AG20443 (cell line): ENCODE data around the gene TMEM143.

Experiments used
- DNase-seq: peaks from one replicate; pipeline ENCODE4 v3.0.0; 2012; ENCODE audit warnings: low spot score, mixed read lengths

TMEM143 gene

DNA sequence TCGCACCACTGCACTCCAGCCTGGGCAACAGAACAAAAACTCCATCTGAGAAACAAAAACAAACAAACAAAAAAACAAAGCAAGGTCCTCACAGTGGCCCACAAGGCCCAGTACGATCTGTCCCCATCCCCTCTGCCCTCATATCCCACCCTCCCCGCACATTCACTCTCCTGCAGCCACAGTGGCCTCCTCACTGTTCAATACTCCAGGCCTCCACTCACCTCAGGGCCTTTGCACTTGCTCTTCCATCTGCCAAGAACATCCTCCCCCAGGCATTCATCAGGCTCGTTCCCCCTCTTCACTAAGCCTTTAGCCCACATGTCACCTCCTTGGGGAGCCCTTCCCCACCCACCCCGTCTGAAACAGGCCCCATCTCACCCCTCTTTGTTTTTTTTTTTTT lies 4.6 kb downstream of the TMEM143 start:
- DNase-seq = no peak

DNA sequence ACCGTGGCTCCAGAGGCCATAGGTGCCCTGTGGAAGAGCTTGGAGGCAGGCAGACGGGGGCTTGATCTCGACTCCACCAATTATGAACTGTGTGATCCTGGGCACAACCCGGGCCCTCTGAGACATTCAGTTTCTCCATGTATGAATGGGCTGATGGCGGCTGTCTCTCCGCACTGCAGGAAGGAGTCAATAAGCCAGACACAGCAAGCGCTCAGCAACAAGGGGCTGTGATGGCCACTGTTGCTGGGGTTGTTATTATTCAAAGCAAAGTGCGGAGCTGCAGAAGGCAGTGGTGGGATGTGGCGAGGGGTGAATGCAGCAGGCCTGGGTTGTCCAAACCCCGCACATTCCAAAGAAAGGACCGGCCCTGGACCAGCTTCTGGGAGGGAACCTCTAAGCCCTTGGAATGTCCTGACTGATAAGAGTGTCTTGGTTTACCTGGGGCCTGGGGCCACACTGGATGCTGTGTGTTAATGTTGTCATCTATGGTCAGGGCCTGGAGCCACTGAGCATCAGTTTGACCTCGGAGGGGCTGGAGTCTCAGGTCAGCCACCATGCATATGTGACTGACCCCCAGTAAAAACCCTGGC lies 8.3 kb downstream of the TMEM143 start:
- no peak for DNase-seq

DNA sequence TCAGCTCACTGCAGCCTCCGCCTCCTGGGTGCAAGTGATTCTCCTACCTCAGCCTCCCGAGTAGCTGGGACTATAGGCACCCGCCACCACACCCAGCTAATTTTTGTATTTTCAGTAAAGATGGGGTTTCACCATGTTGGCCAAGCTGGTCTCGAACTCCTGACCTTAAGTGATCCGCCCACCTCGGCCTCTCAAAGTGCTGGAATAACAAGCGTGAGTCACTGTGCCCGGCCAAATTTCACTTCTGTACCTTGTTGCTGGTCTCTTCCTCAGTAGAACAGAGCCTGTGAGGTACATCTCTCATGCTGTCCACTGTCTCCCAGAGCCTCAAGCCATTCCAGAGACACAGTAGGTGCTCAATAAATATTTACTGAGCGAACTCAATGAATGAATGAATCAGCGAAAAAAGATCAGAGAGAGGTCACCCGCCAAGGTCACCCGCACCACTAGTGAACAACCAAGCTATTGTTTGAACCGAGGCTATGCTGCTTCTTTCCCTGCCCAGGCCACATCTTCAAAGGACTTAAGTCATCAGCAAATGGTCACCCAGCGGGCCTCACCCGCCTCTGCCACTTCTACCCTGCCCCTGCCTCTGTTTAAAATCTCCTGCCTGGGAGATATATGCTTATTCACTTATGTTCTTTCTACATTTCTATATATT lies 9.3 kb downstream of the TMEM143 start:
- DNase-seq = no peak

DNA sequence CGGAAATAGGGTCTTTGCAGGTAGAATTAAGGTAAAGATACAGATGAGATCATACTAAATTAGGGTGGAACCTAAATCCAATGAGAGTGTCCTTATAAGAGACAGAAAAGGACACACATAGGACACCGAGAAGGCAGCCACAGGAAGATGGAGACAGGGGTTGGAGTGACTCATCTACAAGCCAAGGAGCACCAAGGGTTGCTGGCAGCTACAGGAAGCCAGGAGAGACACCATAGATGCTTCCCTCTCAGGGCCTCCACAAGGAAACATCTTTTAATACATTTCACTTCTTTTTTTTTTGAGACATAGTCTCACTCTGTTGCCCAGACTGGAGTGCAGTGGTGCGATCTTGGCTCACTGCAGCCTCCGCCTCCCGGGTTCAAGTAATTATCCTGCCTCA lies 10.1 kb downstream of the TMEM143 start:
- DNase-seq = no peak

DNA sequence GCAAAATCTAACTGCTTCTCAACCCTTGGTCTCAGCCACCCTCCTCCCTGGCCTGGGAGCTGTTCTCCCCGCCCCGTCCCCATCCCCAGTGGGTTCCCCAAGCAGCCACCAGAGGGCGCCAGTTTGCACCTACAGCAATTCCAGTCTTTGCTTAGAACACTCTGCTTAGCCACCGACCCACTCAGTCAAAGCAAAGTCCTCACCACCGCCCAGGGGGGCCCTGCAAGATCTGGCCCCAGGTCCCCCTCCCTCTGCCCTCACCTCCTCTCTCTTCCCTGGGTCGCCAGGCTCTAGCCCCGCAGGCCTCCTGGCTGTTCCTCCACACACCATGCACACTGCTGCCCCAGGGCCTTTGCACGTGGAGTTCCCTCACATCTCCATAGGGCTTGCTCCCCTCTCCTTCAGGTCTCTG lies 12.4 kb downstream of the TMEM143 start:
- DNase-seq = peak; percentile 77

DNA sequence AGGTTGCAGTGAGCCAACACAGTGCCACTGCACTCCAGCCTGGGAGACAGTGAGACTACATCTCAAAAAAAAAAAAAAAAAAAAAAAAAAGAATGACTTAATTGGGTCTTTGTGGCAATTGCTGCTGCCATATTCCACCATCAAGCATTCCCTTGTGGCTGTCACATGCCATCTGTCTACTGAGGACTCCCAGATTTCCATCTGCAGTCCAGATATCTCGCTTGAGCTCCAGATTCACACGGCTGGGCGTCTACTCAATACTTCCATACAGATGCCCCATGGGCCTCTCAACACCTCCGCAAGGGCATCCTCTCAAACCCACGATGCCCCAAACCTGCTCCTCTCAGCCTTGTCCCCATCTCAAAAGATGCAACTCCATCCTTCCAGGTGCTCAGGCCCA lies 12.9 kb downstream of the TMEM143 start:
- DNase-seq = no peak

DNA sequence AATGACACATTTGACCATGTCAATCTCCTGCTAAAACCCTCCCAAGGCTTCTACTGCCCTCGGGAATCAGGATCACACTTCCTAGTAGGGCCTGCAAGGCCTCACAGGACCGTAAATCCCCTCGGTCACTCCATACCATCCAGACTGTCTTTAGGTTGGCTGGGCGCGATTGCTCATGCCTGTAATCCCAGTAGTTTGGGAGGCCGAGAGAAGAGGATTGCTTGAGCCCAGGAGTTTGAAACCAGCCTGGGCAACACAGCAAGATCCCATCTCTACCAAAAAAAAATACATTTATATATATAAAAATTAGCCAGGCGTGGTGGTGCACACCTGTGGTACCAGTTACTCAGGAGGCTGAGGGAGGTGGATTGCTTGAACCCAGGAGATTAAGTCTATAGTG lies 15.0 kb downstream of the TMEM143 start:
- no peak for DNase-seq

DNA sequence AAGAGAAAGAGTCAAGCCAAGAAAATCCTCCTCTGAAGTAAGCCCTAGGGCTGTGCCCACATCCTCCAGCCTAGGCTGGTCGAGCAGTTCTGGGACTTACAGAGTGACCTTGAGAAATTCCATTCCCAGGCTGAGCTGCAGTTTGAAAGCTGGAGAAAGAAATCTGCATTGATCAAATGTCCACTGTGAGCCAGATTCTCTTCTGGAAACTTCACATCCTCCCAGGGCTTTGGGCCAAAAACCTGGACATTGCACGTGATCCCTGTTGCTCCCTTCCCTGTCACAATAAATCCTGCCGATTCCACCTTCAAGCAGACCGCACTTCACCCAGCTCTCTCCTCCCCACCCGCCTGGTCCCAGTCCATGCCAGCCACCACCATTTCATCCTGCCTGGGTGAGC lies 15.7 kb downstream of the TMEM143 start:
- no peak for DNase-seq

DNA sequence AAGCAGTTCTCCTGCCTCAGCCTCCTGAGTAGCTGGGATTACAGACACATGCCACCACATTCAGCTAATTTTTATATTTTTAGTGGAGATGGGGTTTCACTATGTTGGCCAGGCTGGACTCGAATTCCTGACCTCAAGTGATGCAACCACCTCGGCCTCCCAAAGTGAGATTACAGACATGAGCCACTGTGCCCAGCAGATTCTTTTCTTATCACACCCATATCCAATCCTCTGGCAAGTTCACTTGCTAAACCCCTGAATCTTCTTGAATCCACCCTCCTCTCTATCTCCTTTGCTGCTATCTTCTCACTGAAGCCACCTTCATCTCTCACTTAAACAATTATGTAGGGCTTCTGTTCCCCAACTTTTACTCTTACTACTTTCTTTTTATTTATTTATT lies 17.5 kb downstream of the TMEM143 start:
- no peak for DNase-seq

DNA sequence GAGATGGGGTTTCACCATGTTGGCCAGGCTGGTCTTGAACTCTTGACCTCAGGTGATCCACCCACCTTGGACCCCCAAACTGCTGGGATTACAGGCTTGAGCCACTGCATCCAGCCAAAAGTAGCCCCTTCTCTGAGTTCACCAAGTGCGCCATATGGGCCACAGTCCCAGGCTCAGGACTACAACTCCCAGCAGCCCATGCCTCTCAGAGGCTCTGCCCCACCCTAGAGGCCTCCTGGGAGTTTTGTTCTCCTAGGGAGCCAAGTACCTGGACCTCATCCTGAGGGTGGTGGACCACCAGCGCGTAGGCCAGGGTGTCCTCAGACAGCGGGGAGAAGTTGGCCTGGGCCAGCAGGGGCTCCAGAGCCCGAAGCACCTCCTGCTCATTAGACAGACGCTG lies 18.8 kb downstream of the TMEM143 start:
- no peak for DNase-seq

DNA sequence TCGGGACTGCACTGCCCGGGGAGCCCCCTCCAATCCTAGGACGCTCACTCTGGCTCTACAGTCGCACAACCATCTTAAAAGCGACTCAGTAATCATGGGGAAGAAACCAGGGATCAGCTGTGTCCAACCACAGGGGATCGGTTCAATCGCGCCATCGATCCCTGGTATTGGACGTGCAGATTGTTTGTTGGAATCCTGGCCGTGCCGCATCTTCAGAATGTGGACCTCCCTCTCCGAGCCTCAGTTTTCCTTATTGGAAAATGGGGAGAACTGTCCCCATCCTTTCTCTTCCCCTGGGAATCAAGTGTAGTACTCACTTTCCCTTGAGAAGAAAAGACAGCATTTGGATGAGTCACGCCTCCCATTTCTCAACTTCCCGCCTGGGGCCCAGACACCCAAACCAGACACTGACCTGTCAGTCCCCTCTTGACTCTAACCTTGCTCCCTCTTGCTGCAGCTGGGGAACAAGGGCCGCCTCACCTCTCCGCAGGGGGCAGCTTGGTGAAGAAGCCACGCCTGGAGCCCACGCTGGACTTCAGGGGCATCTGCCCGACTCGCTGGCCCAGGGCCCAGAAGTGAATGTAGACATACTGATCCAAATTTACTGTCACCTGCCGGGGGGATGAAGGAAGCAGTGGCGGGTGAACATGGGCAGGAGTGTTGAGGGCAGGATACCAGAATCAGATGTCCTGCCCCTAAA lies 20.7 kb downstream of the TMEM143 start:
- DNase-seq = no peak

DNA sequence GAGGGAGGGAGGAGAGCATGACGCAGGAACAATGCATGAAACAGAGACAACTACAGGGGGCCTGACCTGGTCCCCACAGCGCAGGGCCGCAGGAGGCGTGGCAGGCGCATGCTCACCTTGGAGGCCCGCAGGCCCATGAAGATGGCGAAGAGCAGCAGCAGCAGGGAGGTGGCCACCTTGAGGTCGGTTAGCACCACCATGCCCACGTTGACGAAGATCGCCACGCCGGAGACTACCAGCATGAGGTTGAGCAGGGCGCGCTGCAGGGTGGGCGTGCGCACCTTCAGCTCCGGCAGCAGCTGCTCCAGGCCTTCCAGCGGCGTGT lies 21.4 kb downstream of the TMEM143 start:
- no peak for DNase-seq

DNA sequence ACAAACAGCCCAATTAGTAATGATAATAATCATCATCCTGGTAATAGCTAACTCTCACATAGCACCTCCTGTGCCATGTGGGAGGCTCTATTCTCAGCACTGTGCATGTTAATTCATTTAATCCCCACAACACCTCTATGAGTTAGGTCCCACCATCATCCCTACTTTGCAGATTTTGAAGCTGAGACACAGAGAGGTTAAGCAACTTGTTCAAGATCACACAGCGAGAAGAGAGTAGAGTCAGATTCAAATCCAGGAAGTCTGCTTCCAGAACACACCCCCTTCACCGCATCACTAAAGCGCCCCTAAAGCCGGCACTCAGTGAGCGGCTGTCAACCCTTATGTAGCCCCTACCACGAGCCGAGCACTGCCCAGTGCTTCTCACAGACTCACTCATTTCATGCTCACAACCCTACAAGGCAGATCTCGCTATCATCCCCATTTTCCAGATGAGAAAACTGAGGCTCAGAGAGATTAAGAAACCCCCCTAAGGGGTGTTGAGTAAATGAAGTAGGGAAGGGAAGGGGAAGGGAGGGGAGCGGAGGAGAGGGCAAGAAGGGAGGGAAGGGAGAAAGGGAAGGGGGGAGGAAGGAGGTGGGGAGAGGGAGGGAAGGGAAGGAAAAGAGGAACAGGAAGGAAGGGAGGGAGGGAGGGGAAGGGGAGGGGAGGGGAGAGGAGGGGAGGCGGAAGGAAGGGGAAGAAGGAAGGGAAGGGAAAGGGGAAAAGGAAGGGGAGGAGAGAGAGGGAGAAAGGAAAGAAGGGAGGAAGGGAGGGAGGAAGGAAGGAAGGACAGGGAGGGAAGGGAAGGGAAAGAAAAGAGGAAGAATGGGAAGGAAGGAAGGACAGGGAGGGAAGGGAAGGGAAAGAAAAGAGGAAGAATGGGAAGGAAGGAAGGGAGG lies 22.0 kb downstream of the TMEM143 start:
- DNase-seq = no peak

DNA sequence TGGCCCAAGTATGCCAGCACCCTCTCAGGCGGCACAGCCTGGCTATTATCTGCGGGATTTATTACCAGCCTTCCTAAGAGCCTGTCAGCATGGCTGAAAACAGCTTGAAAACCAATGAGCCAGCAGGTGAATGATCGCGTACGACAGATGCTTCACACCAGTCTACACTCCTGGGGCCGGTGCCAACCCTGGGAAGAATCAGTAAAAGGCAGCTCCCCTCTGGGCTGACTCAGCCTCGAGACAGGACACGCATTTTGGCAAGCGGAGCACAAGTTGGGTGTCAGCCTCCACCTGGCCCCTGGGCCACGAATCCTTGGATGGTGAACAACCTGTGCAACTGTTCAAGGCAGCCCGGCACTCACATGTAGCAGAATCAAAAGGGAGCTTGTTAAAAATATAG lies 22.7 kb downstream of the TMEM143 start:
- no peak for DNase-seq

DNA sequence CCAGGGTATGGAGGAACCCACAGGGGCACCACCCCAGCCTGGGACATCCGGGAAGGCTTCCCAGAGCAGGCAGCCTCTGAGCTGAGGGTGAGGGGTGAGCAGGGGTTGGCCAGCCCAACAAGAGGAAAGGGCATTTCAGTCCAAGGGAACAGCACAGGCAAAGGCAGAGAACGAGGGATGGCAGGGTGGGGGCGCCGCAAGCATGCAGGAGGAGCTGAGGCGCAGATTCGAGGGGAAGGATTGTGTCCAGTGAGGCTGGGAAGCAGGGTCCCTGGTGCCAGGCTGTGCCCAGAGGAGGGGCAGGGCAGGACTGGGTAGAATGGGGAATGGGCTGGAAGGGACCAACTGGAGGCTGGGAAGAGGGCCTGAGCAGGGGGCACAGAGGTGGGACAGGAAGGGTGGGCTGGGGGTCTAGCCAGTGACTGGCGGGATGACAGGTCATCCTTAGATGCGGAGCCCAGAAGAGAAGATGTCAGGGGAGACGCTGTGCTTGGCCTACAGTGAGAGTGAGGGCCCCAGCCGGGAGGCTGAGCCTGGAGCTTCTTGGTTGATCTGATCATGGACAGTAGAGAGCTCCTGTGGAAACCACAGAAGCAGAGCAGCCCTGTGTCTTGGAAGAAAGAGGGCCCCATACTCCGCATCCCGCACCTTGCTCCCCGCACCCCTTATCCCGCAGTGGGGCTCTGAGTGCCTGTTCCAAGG lies 24.8 kb downstream of the TMEM143 start:
- DNase-seq = no peak

DNA sequence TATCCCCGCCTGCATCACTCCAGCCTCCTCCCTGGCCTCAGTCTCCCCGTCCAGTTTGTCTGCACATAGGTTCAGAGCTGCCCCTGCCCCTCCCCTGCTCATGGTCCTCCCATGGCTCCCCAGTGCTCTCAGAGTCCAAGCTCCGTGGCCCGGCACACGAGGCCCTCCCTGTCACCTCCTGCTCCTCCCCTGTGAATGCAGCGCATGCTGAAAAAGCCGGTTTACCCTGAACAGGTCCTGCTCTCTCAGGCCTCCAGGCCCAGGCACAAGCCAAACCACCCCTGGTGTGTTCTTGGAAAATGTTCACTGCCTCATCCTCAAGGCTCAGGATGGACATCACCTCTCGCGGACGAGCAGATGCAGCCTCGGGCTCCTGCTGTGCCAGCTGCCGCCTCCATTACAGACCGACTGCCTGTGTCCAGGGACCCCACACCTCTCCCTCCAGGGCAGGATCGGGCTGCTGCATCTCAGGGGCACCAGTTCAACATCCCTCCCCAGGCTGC lies 25.4 kb downstream of the TMEM143 start:
- DNase-seq = no peak

DNA sequence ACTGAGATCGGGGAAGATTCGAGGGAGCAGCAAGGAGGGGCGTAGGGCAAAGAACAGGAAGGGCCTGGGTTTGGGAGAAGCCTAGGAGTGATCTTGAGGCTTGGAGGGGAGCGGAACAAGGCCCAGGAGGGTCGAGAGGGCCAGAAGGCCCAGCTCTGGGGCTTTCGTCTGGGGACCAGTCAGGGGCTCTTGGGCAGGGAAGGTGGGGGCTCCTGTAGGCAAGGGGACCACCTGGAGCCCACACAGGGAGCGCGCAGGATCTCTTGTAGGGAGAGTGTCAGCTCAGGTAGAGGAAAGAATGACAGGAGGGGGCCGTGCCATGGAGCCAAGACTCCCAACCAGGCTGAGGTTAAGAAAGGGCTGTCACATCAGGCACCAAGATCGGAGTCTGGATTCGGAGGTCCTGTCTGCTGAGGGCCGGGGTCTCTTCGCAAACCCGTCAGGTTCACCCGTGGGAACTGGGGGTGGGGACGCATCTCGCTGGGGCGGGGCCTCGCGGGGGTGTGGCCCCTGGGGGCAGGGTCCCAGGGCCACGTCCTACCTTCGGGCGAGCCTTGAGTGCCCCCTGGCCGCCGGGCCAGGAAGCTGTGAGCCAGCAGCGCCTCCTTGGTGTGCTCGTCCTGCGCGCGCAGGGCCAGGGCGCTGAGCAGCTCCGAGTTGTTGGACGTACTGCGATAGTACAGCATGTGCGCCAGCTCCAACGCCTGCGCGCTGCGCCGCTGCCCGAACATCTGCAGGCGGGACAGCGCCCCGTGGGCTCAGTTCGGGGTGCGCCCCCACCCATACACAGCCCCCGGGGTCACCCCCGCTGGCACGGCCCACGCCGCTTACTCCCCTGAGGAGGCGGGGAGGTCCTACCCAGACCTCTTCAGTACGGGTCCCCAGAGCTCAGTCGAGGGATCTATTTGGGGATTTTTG lies 30.0 kb downstream of the TMEM143 start:
- peak; percentile 97 for DNase-seq

DNA sequence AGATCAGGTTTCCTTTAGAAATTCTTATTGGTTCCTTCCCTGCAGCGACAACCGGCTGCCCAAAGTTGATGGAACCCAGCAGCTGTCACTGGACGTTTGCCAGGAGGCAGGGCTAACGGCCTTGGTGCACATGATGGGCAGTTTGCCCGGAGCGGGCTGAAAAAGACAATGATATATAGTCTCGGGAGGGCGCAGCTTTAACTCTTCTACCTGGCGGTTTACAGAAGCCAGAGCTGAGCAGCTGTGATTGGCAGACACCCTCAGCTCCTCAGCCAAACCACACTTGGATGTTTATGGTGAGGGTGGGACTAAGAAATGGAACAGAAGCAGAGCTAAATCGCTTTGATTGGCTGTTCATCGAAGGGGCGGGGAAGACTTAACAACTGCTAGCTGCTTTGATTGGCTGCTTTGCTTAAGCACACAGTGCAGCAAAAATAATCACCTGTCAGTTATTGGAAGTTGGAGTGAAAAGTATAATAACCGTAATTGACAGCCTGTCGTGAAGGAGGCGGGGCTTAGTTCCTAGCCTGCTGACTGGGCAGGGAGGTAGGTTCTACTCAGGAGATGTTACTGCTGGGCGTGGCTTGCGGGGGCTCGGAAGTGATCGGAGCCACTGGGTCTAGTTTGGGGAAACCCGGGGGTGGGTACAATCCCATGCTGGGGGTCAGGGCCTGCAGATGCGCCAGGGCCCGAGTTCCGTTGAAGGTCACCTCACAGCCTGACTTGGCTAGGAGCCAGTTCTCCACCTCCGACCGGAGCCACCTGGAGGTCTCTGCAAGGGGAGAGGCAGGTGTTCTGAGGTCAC lies 30.9 kb downstream of the TMEM143 start:
- peak; percentile 88 for DNase-seq

DNA sequence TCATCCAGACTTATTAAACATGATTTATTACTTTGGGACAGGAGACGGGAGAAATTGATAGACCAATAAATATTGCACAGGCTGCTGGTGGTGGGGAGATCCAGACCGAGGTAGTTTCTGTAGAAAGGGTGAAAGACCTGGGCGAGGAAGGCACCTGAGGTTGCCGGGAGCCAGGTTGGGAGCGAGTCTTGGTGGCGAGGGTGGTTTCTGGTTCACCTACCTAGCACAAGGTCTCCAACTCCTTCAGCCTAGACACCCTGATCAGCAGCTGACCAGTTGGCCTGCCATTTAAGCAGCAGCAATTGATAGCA lies 31.4 kb downstream of the TMEM143 start:
- DNase-seq = no peak

DNA sequence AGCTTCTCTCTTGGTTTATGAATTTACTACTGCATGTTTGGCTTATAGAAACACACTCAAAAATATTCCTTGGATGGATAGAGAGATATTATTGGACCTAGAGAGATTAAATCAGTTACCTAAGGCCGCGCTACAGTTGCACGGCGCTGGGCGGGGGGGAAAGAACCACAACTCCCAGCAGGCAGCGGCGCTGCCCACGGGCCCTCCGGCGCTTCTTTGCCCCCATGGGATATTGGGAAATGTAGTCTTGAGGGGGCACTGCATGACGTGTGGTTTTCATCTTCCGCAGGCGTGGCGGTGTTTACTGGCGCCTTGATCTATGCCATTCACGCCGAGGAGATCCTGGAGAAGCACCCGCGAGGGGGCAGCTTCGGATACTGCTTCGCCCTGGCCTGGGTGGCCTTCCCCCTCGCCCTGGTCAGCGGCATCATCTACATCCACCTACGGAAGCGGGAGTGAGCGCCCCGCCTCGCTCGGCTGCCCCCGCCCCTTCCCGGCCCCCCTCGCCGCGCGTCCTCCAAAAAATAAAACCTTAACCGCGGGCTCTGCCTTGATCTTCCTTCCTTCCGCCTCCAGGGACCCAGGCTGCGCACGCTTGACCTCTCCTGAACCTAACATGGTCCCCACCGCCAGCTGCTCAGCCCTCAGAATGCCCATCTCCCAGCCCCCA lies 33.6 kb downstream of the TMEM143 start:
- no peak for DNase-seq
